Iris pigment epithelial cell (primary cell): ENCODE measurements around the gene CNTD1.
"Not testable (repeated sequence)": the region's sequence is repeated elsewhere in the genome, so short reads cannot be mapped to it uniquely, and the experiment has no call there.

Experiments
- DNase-seq: peaks from one replicate; pipeline ENCODE4 v3.0.0-alpha.2; 2011; ENCODE audit warnings: low read depth

The CNTD1 gene

DNA sequence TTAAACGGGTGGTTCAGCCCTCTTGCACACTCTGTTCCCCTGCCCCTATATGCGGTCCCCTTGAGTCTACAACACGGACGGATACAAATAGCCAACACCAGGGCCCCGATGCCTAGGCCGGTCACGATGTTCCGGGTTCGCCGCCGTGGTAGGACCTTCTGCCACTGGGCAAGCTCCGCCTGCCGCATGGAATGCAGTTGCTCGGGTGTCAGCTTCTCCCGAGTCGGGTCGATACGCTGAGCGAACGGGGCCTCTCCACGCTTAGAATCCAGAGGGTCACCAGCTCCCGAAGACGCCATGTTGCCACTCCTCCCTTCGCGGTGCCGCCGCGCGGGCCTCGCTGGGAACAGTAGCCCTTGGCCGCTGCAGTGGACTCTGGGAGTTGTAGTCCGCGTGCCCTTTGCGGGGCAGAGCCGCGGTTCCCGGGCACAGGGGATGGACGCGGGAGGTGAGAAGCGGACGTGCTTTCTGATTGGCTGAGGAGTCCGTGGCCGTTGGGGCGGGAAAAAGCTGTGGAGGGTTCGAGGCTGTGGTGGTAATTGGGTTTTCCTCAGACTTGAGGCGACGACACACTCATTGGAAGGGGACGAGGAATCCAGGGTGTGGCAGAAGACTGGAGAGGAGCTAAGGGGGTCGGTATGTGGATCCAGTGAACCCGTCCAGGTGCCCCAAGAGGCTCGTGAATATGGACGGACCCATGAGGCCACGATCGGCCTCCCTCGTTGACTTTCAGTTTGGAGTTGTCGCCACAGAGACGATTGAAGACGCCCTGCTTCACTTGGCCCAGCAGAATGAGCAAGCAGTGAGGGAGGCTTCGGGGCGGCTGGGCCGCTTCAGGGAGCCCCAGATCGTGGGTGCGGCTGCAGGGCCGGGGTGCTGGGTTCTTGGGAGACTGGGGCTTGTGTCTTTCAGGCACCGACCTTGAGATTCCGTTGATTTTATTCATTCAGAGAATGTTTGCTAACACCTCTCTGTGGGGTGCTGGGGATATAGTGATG, at the start of gene CNTD1, which contains the start of gene COA3:
TSS of gene CNTD1 (plus strand) at position 479 of the 998 bp plus-strand sequence. CDS start at position 686, 207 bp downstream.
TSS of gene COA3 (minus strand) at position 322 of the 998 bp plus-strand sequence. CDS start at position 299, 23 bp downstream.
- peak; percentile 86 for DNase-seq

- no peak for DNase-seq
Observed at GRCh38 chr17:42748908-42749798, 49.5 kb upstream of the CNTD1 start.

GRCh38 chr17:42750739-42751344, 47.8 kb upstream of the CNTD1 start:
- no peak for DNase-seq

GRCh38 chr17:42751628-42752027, 47.0 kb upstream of the CNTD1 start:
- peak; percentile 52 for DNase-seq

DNA sequence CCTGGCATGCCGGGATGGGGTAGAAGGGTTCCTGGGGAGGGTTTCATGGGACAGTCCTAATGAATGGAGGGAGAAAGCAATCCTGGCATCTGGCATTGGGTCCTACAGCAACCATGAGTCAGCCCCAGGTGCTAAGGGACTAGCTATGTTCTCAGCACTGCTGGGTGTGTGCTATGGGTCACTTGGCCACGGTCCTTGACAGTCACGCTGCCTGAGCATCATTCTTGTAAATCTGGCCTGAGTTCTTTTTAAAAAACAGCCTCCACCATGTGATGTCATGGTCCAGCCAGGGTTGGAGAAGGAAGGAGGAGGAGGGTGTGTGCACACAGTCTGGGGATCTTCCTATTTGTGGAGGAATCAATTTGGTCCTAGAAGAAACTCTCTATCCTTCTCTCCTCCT, 43.9 kb upstream of the CNTD1 start:
- DNase-seq = peak; percentile 15

GRCh38 chr17:42759982-42760651, 38.5 kb upstream of the CNTD1 start:
- no peak for DNase-seq

- DNase-seq = no peak
Observed at GRCh38 chr17:42760652-42761581, 37.7 kb upstream of the CNTD1 start, which contains the start of gene RAMP2. RAMP2 (plus strand) TSS chr17:42761227; CDS start chr17:42761262, 35 bp downstream.

GRCh38 chr17:42761638-42762037, 37.0 kb upstream of the CNTD1 start:
- DNase-seq = no peak

DNA sequence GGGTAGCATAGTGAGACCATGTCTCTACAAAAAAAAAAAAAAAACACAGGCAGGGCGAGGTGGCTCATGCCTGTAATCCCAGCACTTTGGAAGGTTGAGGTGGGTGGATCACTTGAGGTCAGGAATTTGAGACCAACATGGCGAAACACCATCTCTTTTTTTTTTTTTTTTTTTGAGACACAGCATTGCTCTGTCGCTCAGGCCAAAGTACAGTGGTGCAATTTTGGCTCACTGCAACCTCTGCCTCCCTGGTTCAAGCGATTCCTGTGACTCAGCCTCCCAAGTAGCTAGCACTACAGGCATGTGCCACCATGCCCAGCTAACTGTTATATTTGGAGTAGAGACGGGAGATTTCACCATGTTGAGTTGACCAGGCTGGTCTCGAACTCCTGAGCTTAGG, 32.5 kb upstream of the CNTD1 start:
- no peak for DNase-seq

DNA sequence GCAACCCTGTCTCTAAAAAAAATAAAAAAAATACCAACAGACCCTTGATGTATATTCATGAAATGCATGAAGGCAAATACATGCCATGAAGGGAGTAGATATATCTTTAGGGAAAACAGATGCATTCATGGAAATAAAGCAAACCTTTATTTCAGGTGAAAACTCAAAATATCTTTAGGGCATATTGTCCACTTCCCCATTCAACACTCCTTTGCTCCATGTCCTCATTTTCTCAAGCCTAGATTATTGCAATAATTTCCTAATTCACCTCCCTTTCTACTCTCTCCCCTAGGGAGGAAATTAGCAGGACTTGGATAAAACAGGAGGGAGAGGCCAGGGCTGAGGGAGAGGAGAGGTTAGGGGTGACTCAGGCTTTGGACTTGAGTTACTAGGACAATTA, 31.1 kb upstream of the CNTD1 start:
- DNase-seq = no peak

- not testable (repeated sequence) for DNase-seq
Observed at GRCh38 chr17:42768006-42768405, 30.7 kb upstream of the CNTD1 start.

- DNase-seq = not testable (repeated sequence)
Observed at GRCh38 chr17:42769964-42770363, 28.7 kb upstream of the CNTD1 start.

DNA sequence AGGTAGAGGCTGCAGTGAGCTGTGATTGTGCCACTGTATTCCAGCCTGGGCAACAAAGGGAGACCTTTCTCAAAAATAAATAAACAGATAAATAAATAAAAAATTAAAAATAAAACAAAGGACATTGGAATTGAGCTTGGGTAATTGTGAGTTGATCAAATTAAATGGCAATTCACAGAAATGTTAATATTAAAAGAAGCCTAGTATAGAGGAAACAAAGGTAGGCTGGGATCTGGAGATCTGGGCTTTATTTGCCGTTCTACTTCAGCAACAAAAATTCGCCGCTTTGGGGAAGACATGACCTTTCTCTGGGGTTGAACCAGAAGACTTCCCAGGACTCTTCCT, 25.7 kb upstream of the CNTD1 start:
- no peak for DNase-seq

GRCh38 chr17:42773290-42774035, 25.2 kb upstream of the CNTD1 start, which contains the start of gene VPS25:
VPS25 (plus strand) TSS chr17:42773449; CDS start chr17:42773476, 27 bp downstream.
- peak; percentile 86 for DNase-seq

- DNase-seq = peak; percentile 51
Observed at GRCh38 chr17:42774066-42774745, 24.5 kb upstream of the CNTD1 start.

DNA sequence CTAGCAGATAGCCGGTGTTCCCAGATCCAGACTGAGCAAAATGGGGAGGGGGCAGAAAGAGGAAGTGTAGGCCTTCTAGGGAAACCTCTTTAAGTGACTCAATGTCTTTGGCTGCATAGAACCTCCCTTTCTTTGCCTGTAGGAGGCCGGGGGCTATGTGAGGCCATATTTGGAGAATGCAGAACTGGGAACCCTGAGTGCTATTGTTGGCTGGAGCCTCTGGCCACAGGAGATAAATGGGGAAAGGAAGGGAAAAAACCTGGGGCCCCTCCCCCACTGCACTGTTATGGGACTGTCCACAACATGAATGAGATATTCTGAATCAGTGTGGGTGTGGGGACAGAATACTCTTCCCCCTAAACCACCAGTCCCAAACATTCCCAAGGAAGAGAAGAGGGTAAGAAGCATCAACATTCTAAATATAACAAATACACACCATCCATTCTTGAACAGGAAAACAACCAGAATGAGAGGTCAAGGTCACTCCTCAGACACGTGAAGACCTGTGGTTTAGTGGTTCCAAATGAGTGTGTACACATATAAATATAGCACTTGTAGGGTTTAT, 23.0 kb upstream of the CNTD1 start:
- DNase-seq = peak; percentile 56

GRCh38 chr17:42778570-42778969, 20.1 kb upstream of the CNTD1 start:
- no peak for DNase-seq

DNA sequence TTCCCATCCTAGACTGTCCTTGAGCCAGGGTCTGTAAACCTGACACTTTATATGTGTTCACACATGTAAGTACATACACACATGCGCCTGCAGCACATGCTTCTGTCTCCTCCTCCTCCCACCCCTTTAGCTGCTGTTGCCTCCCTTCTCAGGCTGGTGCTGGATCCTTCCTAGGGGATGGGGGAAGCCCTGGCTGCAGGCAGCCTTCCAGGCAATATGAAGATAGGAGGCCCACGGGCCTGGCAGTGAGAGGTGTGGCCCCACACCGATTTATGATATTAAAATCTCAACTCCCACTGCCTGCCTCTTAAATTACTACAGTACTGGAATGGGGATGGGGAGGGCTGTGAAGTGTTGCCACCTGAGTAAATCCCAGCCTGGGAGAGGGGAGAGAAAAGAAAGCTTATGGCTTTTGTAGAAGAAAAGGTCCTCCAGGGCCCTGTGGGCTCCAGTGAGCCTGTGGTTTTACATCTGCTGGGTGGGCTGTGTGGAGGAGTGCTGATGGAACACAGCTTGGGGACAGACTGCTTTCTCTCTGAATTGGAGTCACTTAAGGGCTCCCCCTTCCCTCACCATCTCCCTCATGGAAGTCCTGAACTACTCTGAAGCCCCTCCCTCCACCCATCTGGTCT, 19.2 kb upstream of the CNTD1 start:
- no peak for DNase-seq
